GM13977 (cell line): ENCODE measurements around the gene CREB5.
"Not testable (repeated sequence)": the region's sequence is repeated elsewhere in the genome, so short reads cannot be mapped to it uniquely, and the experiment has no call there.

ENCODE experiments used
- DNase-seq: peaks from one replicate; pipeline ENCODE4 v3.0.0; 2012; ENCODE audit warnings: low spot score
- CTCF ChIP-seq: IDR thresholded peaks from 2 replicates; pipeline ENCODE4 v1.5.1; 2012; ENCODE audit warnings: mild to moderate bottlenecking, control low read depth; ENCODE audit not compliant: insufficient read depth; ENCODE audit errors: extremely low read depth, missing control alignments
- in situ Hi-C: fragments of 300-500 bp; cut with MboI; formaldehyde crosslinking; loops from one replicate; pipeline ENCODE4 v1.12.0; 2022; ENCODE audit warnings: low sequenced_read_pairs, low pct_unique_long_range_greater_than_20kb, mixed read lengths, inconsistent platforms; ENCODE audit not compliant: unreplicated experiment

Gene CREB5

GRCh38 chr7:28595801-28596200 is 183.5 kb downstream of the CREB5 start:
- in situ Hi-C loops, result no loop called here
- no peak for TF ChIP-seq CTCF
- DNase-seq, result no peak

GRCh38 chr7:28596245-28596935 is 184.1 kb downstream of the CREB5 start:
- DNase-seq, result no peak
- in situ Hi-C loops, result no loop called here
- TF ChIP-seq CTCF, result no peak

GRCh38 chr7:28597284-28597683 is 185.0 kb downstream of the CREB5 start:
- in situ Hi-C loops, result no loop called here
- no peak for TF ChIP-seq CTCF
- no peak for DNase-seq

GRCh38 chr7:28598037-28598436 is 185.7 kb downstream of the CREB5 start:
- in situ Hi-C loops, DNase-seq: not testable (repeated sequence)

GRCh38 chr7:28598586-28598985 is 186.3 kb downstream of the CREB5 start:
- in situ Hi-C loops, result no loop called here
- DNase-seq, result no peak
- TF ChIP-seq CTCF, result no peak

- in situ Hi-C loops, result no loop called here
- TF ChIP-seq CTCF, result no peak
- DNase-seq, result no peak
These were observed 187.1 kb downstream of the CREB5 start for GRCh38 chr7:28599411-28599810.

- in situ Hi-C loops, result no loop called here
- TF ChIP-seq CTCF, result no peak
- DNase-seq, result no peak
These were observed 190.0 kb downstream of the CREB5 start for GRCh38 chr7:28602282-28602681.
